ENCODE results near the gene CD247.

GRCh38 chr1:167504467-167504827 lies 13.9 kb downstream of the CD247 start:
- TF ChIP-seq CTCF (IDR thresholded peaks at IDR 0.05) (no peak), IRF3 (IDR thresholded peaks at IDR 0.05; ENCODE audit: low read depth, low read length) (no peak), POLR2AphosphoS5 (IDR thresholded peaks at IDR 0.05; ENCODE audit: low read depth, low read length) (no peak), RXRA (IDR thresholded peaks at IDR 0.05; ENCODE audit: borderline replicate concordance, low read depth) (no peak), EZH2phosphoT487 (IDR thresholded peaks at IDR 0.05; ENCODE audit: borderline replicate concordance, low read depth) (no peak), NRF1 (IDR thresholded peaks at IDR 0.05; ENCODE audit: low read depth, low read length) (no peak), EP300 (IDR thresholded peaks at IDR 0.05; ENCODE audit: borderline replicate concordance in 1 of 2, low read depth in 1 of 2, low read length in 1 of 2) (no peak), RFX5 (IDR thresholded peaks at IDR 0.05; ENCODE audit: low read length) (no peak), YY1 (IDR thresholded peaks at IDR 0.05; ENCODE audit: low read depth) (no peak), TAF1 (IDR thresholded peaks at IDR 0.05; ENCODE audit: borderline replicate concordance, low read depth, low read length) (no peak), GABPA (IDR thresholded peaks at IDR 0.05; ENCODE audit: low read depth) (no peak), JUND (IDR thresholded peaks at IDR 0.05) (no peak)

All from SK-N-SH (cell line).